Keratinocyte (primary cell): ENCODE measurements around the gene RAP1GAP2. TPM values are rescaled to one million over a fixed set of nuclear protein-coding genes. Genes with fewer than 3 reads are reported as not detected.

Source experiments
- DNase-seq: peaks from one replicate; pipeline ENCODE4 v3.0.0-alpha.2; 2011; ENCODE audit warnings: low read depth, missing footprints, low spot score
- FAIRE-seq: peaks from 2 replicates; lab custom pipeline; 2011; peaks lifted over from hg19 to GRCh38; lab: Jason Lieb, UNC
- H2AFZ ChIP-seq: 2 replicates; pipeline ENCODE4 v1.6.0; 2012; ENCODE audit warnings: low read length, control low read depth, inconsistent platforms; ENCODE audit not compliant: control insufficient read depth
- H3K27ac ChIP-seq: 2 replicates; pipeline ENCODE4 v1.5.1; 2011; ENCODE audit warnings: low read length; ENCODE audit not compliant: control insufficient read depth, insufficient read depth
- H3K27me3 ChIP-seq: 3 replicates; pipeline ENCODE4 v1.6.0; 2011; ENCODE audit warnings: low read length; ENCODE audit not compliant: control insufficient read depth, insufficient read depth; ENCODE audit errors: extremely low read depth
- H3K36me3 ChIP-seq, 2 experiments: 2 replicates in 1 of 2; 3 replicates in 1 of 2; pipeline ENCODE4 v1.5.1; 2011; ENCODE audit warnings: low read length in 2 of 2, mild to moderate bottlenecking in 1 of 2; ENCODE audit not compliant: control insufficient read depth in 2 of 2, insufficient read depth in 2 of 2; ENCODE audit errors: extremely low read depth in 1 of 2
- H3K4me1 ChIP-seq: 3 replicates; pipeline ENCODE4 v1.5.1; 2011; ENCODE audit warnings: low read length; ENCODE audit not compliant: control insufficient read depth, insufficient read depth; ENCODE audit errors: extremely low read depth
- H3K4me2 ChIP-seq: 3 replicates; pipeline ENCODE4 v1.6.0; 2011; ENCODE audit warnings: low read depth, low read length; ENCODE audit not compliant: control insufficient read depth, insufficient read depth; ENCODE audit errors: extremely low read depth
- H3K4me3 ChIP-seq, 3 experiments: fragments of 200-600 bp in 1 of 3; sonication (generic) in 1 of 3; 2 replicates in 2 of 3; 3 replicates in 1 of 3; pipeline ENCODE4 v1.5.1; 2011 to 2016; ENCODE audit warnings: low read length in 3 of 3, mild to moderate bottlenecking in 3 of 3, control low read depth in 2 of 3, inconsistent platforms in 1 of 3, low read depth in 1 of 3, mixed read lengths in 1 of 3, mixed run types in 1 of 3, moderate library complexity in 1 of 3; ENCODE audit not compliant: control insufficient read depth in 2 of 3, insufficient read depth in 2 of 3; ENCODE audit errors: extremely low read depth in 1 of 3
- H3K79me2 ChIP-seq: 2 replicates; pipeline ENCODE4 v1.6.0; 2012; ENCODE audit warnings: low read length; ENCODE audit not compliant: control insufficient read depth, insufficient read depth
- H3K9ac ChIP-seq: 3 replicates; pipeline ENCODE4 v1.6.0; 2011; ENCODE audit warnings: low read length; ENCODE audit not compliant: control insufficient read depth, insufficient read depth; ENCODE audit errors: extremely low read depth
- H3K9me1 ChIP-seq: 3 replicates; pipeline ENCODE4 v1.6.0; 2011; ENCODE audit warnings: low read length; ENCODE audit not compliant: control insufficient read depth, insufficient read depth; ENCODE audit errors: extremely low read depth
- H3K9me3 ChIP-seq: 2 replicates; pipeline ENCODE4 v1.5.1; 2012; ENCODE audit warnings: low read depth, low read length; ENCODE audit not compliant: control insufficient read depth
- H4K20me1 ChIP-seq: 3 replicates; pipeline ENCODE4 v1.6.0; 2011; ENCODE audit warnings: low read length; ENCODE audit not compliant: control insufficient read depth, insufficient read depth; ENCODE audit errors: extremely low read depth
- EZH2 ChIP-seq: IDR thresholded peaks from one replicate; pipeline ENCODE4 v1.6.1; 2012; ENCODE audit warnings: inconsistent platforms, mild to moderate bottlenecking, low read length, moderate library complexity
- dilution Hi-C: fragments of 300-500 bp; cut with MboI; formaldehyde crosslinking; loops from one replicate; pipeline ENCODE4 v1.7.0; 2020; ENCODE audit warnings: low sequenced_read_pairs; ENCODE audit not compliant: extremely low pct_ligation_motif_present
- polyA plus RNA-seq, 5 experiments: library from polyadenylated mRNA; depleted of rRNA in 3 of 5; stranded (reverse) in 3 of 5; stranded (forward) in 1 of 5; unstranded in 1 of 5; fragments of >200 nt; gene quantifications; 1 replicate in 1 of 5; 2 replicates in 3 of 5; 3 replicates in 1 of 5; pipeline versions ENCODE4 v1.2.1 to v1.2.3, GENCODE V29; 2011 to 2012; ENCODE audit warnings: missing spikeins in 2 of 5, low read depth in 1 of 5, low replicate concordance in 1 of 5
- TF ChIP-seq, protein P1 (sequence below), 3 experiments: IDR thresholded peaks in 1 of 3; conservative IDR thresholded peaks in 1 of 3; optimal IDR thresholded peaks in 1 of 3; 2 replicates in 2 of 3; 3 replicates in 1 of 3; pipeline versions ENCODE3 to v1.5.1; 2011; ENCODE audit warnings: low read length in 3 of 3, mild to moderate bottlenecking in 3 of 3, moderate library complexity in 2 of 3, control low read depth in 1 of 3, inconsistent platforms in 1 of 3; ENCODE audit not compliant: insufficient read depth in 2 of 3; ENCODE audit errors: extremely low read depth in 1 of 3

RAP1GAP2 gene
- polyA plus RNA-seq, 1 donor (not counting 4 experiments of a cell fraction or from before 2014, with no cell fraction given), result 13.6 TPM

DNA sequence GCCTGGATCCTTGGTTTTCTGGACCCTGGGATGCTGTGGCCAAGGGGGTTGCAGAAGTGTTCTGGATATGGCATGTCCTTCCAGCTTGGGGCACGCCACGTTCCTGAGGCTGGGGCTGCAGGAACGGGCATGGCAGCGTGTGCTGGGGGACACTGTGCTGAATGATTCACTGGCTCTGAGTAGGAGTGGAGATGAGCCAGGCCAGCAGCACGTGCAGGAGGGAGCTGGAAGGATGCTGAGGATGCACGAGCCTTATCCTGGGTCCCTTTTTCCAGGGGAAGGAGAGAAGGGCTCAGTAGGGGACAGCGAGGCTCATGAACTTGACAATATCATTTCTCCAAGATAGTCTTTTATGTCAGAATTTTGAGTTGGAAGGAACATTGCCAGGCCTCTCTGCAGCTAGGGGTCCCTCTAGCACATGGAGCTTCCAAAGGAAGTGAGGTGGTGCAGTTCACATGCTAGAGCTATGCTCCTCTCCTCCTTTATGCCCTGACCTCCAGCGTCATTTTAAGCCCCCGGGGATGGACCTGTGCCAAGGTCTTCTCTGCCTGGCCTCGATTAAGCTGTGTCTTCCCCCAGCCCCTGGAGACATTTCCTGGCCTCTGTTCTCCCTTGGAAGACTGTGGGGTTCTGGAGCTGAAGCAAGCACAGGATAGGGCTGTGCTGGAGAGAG lies 141.2 kb downstream of the RAP1GAP2 start:
- Histone ChIP-seq H3K27ac (no peak overlapping the region), H3K4me3 (no peak overlapping the region), H3K27me3 (no peaks in the 10 kb centered on the region), H3K9ac (no peak overlapping the region), H3K9me3 (no peaks in the 10 kb centered on the region), H4K20me1 (peaks cover 3% of the 10 kb centered on the region), H3K4me1 (peaks cover 3% of the 10 kb centered on the region), H3K9me1 (no peaks in the 10 kb centered on the region), H3K36me3 (peaks cover 2 to 10% of the 10 kb centered on the region in 2 experiments), H2AFZ (no peak overlapping the region), H3K79me2 (no peaks in the 10 kb centered on the region), H3K4me2 (no peak overlapping the region)
- TF ChIP-seq, protein P1, sequence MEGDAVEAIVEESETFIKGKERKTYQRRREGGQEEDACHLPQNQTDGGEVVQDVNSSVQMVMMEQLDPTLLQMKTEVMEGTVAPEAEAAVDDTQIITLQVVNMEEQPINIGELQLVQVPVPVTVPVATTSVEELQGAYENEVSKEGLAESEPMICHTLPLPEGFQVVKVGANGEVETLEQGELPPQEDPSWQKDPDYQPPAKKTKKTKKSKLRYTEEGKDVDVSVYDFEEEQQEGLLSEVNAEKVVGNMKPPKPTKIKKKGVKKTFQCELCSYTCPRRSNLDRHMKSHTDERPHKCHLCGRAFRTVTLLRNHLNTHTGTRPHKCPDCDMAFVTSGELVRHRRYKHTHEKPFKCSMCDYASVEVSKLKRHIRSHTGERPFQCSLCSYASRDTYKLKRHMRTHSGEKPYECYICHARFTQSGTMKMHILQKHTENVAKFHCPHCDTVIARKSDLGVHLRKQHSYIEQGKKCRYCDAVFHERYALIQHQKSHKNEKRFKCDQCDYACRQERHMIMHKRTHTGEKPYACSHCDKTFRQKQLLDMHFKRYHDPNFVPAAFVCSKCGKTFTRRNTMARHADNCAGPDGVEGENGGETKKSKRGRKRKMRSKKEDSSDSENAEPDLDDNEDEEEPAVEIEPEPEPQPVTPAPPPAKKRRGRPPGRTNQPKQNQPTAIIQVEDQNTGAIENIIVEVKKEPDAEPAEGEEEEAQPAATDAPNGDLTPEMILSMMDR (optimal IDR thresholded peaks at IDR 0.05 in 1 of 3, IDR thresholded peaks at IDR 0.05 in 1 of 3, conservative IDR thresholded peaks at IDR 0.05 in 1 of 3; ENCODE audit: extremely low read depth in 1 of 3, insufficient read depth in 2 of 3, low read length in 3 of 3), result peak in 1 of 3 experiments; percentile 24
- no peak for TF ChIP-seq EZH2
- dilution Hi-C loops, result no loop called here
- DNase-seq (no peak), FAIRE-seq (peak; percentile 17)

DNA sequence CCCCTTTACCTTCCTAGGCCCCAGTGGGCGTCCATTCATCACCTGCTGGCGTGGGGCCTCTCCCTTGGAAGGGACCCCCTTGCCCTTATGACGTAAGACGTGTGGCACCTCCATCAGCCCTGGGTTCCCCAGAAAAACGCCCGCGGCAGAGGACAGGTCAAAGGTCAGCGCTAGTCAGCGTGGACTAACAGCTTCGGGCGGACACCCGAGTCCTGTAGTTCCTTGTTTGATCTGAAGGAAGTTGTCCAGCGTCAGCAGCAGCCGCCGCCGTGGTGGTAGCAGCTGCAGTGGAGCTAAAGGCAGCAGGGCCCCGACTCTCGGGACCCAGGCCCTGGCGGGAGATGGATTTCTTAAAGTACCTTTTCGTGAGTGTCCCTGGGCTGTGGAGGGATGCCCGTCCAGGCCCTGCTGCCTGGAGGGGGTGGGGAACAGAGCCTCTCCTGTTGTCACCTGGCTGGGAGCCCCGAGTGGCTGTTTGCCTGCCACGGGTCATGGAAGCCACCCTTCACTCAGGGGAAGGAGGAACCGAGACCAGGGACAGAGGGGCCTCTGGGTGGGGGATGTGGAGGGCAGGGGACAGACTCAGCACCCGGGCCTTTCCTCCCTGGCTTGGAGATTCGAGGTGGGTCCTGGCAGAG lies 143.6 kb downstream of the RAP1GAP2 start:
- Histone ChIP-seq H3K9me3 (no peaks in the 10 kb centered on the region), H3K36me3 (peaks cover 2 to 5% of the 10 kb centered on the region in 2 experiments), H3K79me2 (no peaks in the 10 kb centered on the region), H3K27ac (no peak overlapping the region), H2AFZ (no peak overlapping the region), H3K9me1 (no peaks in the 10 kb centered on the region), H3K27me3 (no peaks in the 10 kb centered on the region), H3K4me2 (no peak overlapping the region), H3K9ac (no peak overlapping the region), H4K20me1 (peaks cover 3% of the 10 kb centered on the region), H3K4me1 (peaks cover 3% of the 10 kb centered on the region), H3K4me3 (no peak overlapping the region)
- TF ChIP-seq, protein P1 (optimal IDR thresholded peaks at IDR 0.05 in 1 of 3, IDR thresholded peaks at IDR 0.05 in 1 of 3, conservative IDR thresholded peaks at IDR 0.05 in 1 of 3; ENCODE audit: extremely low read depth in 1 of 3, insufficient read depth in 2 of 3, low read length in 3 of 3), result no peak
- no peak for TF ChIP-seq EZH2
- FAIRE-seq (no peak), DNase-seq (no peak)
- dilution Hi-C loops, result no loop called here
